Measurements from ENCODE around the gene TBC1D22A.

The TBC1D22A gene

DNA sequence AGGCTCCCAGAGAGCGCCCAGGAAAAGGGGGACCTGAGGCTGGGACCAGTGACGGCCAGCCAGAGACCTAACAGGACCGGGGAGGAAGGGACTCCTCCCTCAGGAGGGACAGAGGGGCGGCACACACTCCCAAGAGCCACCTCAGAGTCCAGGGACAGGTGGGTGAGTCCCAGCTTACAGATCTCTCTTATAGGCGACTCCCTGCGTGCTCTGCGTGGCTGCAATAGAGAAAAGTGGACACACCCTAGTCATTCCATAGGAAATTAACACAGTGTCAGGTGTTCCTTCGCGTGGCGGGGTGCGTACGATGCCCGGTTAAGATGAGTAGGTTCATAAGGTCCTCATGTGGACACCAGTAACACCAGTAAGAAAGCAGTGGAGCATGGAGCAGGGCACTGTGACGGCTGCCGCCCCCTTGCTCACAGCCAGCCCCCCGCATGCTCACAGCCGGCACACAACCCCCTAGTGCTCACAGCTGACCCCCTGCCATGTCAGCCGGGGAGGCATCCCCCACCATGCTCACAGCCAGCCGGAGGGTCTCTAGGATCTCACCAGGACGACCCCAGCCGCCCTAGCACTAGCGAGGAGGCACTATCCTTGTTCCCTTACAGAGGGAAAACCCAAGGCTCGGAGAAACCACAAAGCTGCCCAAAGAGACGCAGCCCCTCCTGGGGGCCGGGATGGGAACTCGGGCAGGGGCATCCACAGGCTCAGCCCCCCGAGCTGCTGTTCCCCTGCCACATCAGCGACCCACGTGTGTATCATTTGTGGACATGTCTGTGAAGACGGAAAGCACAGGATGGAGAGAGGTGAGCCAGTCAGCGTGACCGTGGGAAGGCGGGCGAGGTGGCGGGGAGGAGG, 426.8 kb downstream of the TBC1D22A start:
- TF ChIP-seq, protein P1, sequence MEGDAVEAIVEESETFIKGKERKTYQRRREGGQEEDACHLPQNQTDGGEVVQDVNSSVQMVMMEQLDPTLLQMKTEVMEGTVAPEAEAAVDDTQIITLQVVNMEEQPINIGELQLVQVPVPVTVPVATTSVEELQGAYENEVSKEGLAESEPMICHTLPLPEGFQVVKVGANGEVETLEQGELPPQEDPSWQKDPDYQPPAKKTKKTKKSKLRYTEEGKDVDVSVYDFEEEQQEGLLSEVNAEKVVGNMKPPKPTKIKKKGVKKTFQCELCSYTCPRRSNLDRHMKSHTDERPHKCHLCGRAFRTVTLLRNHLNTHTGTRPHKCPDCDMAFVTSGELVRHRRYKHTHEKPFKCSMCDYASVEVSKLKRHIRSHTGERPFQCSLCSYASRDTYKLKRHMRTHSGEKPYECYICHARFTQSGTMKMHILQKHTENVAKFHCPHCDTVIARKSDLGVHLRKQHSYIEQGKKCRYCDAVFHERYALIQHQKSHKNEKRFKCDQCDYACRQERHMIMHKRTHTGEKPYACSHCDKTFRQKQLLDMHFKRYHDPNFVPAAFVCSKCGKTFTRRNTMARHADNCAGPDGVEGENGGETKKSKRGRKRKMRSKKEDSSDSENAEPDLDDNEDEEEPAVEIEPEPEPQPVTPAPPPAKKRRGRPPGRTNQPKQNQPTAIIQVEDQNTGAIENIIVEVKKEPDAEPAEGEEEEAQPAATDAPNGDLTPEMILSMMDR (IDR thresholded peaks at IDR 0.05; ENCODE audit: extremely low read depth, missing control alignments), result no peak
- no peak for DNase-seq (ENCODE audit: low spot score)

DNA sequence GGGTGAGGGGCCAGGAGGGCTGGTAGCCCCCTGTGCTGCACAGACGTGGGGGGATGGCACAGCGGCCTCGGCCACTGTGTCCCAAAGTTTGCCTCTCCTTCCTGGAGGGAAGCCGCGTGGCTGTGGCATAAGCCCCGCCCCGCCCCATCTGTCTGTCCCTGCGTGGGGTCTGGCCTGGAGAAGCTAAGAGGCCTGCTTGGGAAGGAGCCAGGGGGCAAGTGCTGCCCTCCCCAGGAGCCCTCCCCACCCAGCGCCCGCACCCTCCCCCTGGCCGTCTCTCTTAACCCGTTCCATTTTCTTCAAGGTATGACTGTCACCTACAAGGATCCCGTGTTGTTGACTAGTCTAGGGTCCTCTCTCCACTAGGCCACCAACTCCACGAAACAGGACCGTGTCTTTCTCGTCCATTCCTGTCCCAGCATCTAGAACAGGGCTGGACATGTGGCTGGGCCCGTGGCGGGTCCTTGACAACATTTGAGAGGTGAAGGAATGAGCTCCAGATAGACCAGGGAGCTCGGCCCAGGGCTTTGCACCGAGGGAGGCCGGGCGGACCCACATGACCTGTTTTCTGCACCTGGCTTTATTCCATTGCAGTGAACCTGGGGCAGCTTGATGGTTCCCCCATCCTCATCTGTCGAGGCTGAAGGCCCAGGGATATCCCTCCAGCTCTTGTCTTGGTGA, 428.0 kb downstream of the TBC1D22A start:
- TF ChIP-seq, protein P1 (IDR thresholded peaks at IDR 0.05; ENCODE audit: extremely low read depth, missing control alignments), result no peak
- no peak for DNase-seq (ENCODE audit: low spot score)

DNA sequence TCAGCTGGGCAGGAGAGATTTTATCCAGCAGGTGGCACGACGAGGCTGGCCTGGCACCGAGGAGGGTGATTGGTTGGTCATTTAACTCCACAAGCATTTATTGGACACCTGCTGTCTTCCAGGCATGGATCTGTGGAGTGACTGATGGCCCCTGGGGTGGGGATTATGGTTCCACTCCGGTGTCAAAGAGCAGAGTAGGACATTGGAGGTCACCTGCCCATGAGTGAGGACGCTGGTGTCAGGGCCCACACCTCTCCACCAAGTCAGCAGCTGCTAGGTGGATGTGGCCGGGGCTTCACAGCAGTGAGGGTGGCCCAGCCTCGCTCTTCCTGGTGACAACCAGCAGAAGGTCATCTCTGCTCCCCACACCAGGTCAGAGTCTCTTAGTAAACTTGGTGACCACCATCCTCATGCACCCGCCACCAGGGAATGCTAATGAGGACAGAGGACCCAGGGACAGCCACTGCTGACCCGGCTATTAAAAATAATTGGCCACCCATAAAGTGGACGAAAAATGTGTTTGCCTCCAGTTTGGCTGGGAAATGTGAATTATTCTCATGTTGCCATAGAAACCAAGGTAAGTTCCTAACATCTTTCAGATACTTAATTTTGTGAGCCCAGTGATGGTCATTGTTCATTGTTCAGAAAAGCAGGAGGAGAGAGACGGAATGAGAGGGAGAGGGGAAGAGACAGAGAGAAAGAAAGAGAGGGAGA, 428.7 kb downstream of the TBC1D22A start:
- DNase-seq (ENCODE audit: low spot score), result no peak

DNA sequence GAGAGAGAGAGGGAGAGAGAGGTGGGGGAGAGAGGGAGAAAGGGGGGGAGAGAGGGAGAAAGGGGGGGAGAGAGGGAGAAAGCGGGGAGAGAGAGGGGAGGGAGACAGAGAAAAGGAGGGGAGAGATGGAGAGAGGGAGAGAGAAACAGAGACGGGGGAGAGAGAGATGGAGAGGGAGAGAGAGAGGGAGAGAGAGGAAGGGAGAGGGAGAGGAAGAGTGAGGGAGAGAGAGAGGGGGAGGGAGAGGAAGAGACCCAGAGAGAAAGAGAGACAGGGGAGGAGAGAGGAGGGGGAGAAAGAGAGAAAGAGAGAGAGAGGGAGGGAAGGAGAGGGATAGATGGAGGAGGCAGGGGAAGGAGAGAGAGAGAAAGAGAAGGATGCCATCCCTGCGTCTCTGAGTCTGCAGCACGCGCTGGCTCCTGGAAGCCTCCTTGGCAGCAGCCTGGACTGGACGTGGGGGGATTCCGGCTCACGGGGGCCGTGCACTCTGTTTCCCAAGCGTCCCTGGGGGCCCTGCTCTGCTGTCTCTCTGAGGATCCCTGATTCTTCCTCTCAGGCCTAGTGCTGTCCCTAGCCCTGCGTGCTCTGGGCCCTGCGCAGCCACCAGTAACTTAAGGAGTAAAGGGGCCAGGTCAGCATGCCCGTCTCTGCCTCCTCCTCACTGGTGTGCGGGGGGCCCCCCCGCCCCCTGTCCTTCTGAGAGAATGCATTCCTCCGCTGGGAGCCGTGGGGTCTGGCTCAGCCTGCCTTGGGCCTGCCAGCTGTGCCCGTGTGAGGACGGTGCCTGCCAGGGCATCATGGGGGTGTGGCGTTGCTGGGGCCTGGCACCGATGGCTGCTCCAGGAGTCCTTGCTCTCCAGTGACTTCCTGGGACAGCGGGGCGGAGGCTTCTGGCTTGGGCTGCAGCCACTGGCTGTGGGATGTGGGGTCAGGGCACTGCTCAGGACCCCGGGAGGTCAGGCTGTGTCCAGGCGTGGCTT, 429.5 kb downstream of the TBC1D22A start:
- no peak for DNase-seq (ENCODE audit: low spot score)

More for the DNA sequence above, 428.7 kb downstream of the TBC1D22A start:
- TF ChIP-seq, protein P1 (IDR thresholded peaks at IDR 0.05; ENCODE audit: extremely low read depth, missing control alignments), result no peak

DNA sequence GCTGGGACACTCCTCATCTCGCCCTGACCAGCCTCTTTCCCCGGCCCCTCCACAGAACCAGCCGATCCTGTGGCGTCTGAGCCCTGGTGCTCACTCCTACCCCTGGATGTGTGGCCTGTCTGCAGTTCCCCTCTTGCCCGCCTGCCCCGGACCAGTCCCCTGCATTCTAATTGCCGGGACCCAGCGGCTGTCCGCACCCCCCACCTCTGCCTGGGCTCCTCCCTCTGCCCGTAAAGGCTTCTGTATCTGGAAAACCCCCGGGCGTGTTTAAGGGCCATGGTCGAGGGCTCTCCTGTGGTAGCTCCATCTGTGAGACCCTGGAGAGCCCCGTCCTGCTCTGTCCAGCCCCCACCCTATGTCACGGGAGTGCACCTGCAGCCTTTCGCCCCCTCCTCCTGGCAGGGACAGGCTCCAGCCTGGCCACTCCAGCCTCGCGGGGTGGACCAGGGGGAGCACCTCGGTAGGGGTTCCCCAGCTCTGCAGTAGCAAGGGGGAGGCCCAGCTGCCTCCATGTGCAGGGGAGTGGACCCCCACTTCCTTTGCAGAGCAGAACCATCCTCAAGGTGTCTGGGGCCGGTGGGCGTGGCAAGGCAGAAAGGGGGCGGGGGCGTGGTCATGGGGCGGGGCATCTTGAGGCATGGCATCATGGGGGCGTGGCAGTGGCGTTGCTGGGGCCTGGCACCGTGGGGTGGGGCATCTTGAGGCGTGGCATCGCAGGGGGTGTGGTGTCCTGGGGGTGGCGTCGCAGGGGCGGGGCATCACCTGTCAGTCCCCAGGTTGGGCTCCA, 430.4 kb downstream of the TBC1D22A start:
- TF ChIP-seq, protein P1 (IDR thresholded peaks at IDR 0.05; ENCODE audit: extremely low read depth, missing control alignments), result no peak
- DNase-seq (ENCODE audit: low spot score), result no peak

More for the DNA sequence above, 429.5 kb downstream of the TBC1D22A start:
- TF ChIP-seq, protein P1 (IDR thresholded peaks at IDR 0.05; ENCODE audit: extremely low read depth, missing control alignments), result no peak
